H54 (cell line): Measurements from ENCODE around the gene RRP1.

Experiments
- DNase-seq: peaks from one replicate; pipeline ENCODE4 v3.0.0; 2011; ENCODE audit warnings: low spot score, mixed read lengths; ENCODE audit not compliant: insufficient read length
- FAIRE-seq: peaks from 3 replicates; lab custom pipeline; 2011; peaks lifted over from hg19 to GRCh38; lab: Jason Lieb, UNC
- POLR2A ChIP-seq: IDR thresholded peaks from 2 replicates; pipeline ENCODE4 v1.6.1; 2011; ENCODE audit warnings: low read depth, mild to moderate bottlenecking, low read length

The RRP1 gene

GRCh38 chr21:43808832-43809251 lies 19.5 kb downstream of the RRP1 start:
- no peak for FAIRE-seq
- DNase-seq = no peak
- TF ChIP-seq POLR2A = no peak

- no peak for DNase-seq
- TF ChIP-seq POLR2A = no peak
- FAIRE-seq = no peak
Observed at GRCh38 chr21:43809346-43809799, 20.0 kb downstream of the RRP1 start.

- TF ChIP-seq POLR2A = no peak
- no peak for DNase-seq
- FAIRE-seq = no peak
Observed at GRCh38 chr21:43809853-43810504, 20.6 kb downstream of the RRP1 start.

- FAIRE-seq (no peak), DNase-seq (peak; percentile 96)
- TF ChIP-seq POLR2A = no peak
Observed at GRCh38 chr21:43810505-43811261, 21.3 kb downstream of the RRP1 start.

- FAIRE-seq (no peak), DNase-seq (no peak)
- no peak for TF ChIP-seq POLR2A
Observed at GRCh38 chr21:43811262-43812105, 22.1 kb downstream of the RRP1 start.

- TF ChIP-seq POLR2A = no peak
- peak; percentile 63 for DNase-seq
- no peak for FAIRE-seq
Observed at GRCh38 chr21:43812139-43812821, 22.9 kb downstream of the RRP1 start.

- no peak for DNase-seq
- FAIRE-seq = no peak
Observed at GRCh38 chr21:43812957-43813655, 23.7 kb downstream of the RRP1 start.

GRCh38 chr21:43813656-43813980 lies 24.2 kb downstream of the RRP1 start:
- TF ChIP-seq POLR2A = no peak
- FAIRE-seq (no peak), DNase-seq (no peak)

More at GRCh38 chr21:43812957-43813655, 23.7 kb downstream of the RRP1 start:
- TF ChIP-seq POLR2A = no peak

- FAIRE-seq (no peak), DNase-seq (no peak)
- TF ChIP-seq POLR2A = no peak
Observed at GRCh38 chr21:43814215-43815106, 25.1 kb downstream of the RRP1 start.

- no peak for DNase-seq
Observed at GRCh38 chr21:43815107-43815613, 25.8 kb downstream of the RRP1 start.

GRCh38 chr21:43815991-43816390 lies 26.6 kb downstream of the RRP1 start:
- no peak for DNase-seq
- TF ChIP-seq POLR2A = no peak
- no peak for FAIRE-seq

More at GRCh38 chr21:43815107-43815613, 25.8 kb downstream of the RRP1 start:
- no peak for FAIRE-seq
- TF ChIP-seq POLR2A = no peak

GRCh38 chr21:43816611-43817071 lies 27.3 kb downstream of the RRP1 start:
- FAIRE-seq = no peak
- no peak for DNase-seq
- no peak for TF ChIP-seq POLR2A
